Measurements from ENCODE around the gene DNAJB2.

Gene DNAJB2

GRCh38 chr2:219279151-219279915 lies at the start of gene DNAJB2:
Gene DNAJB2, plus strand, starts transcription at chr2:219279366. Its CDS starts 468 bp downstream, at chr2:219279834.
- peak; percentile 96 for DNase-seq (ENCODE audit: low read depth)
- H3K4me3 ChIP-seq (ENCODE audit: control insufficient read depth, low read depth, low read length), result peak within 1 kb of the TSS; percentile 78
- TF ChIP-seq CTCF (IDR thresholded peaks at IDR 0.05; ENCODE audit: control insufficient read depth, insufficient read depth, low read depth, low read length, missing control alignments), result peak; percentile 26

DNA sequence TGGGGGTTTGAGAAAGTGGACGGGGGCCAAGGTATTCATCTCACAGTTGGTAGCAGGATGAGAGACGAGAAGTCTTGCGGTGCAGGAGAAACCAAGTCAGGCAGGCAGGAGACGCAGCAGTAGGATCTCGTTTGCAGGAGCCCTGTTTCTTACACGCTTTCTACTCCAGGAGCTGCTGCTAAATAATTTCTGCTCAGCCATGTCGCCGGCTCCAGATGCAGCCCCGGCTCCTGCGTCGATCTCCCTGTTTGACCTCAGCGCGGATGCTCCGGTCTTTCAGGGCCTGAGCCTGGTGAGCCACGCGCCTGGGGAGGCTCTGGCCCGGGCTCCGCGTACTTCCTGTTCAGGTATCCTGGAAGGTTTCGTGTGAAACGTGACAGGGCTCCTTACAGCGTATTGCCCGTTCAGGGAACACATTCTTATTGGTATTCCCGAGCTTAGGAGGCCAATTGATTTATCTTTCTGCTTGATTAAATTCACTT lies 49.1 kb upstream of the DNAJB2 start:
- peak overlapping the region; percentile 86 for H3K4me3 ChIP-seq (ENCODE audit: control insufficient read depth, low read depth, low read length)

GRCh38 chr2:219234331-219234730 lies 44.8 kb upstream of the DNAJB2 start:
- no peak for TF ChIP-seq CTCF (IDR thresholded peaks at IDR 0.05; ENCODE audit: control insufficient read depth, insufficient read depth, low read depth, low read length, missing control alignments)
- no peak for DNase-seq (ENCODE audit: low read depth)
- H3K4me3 ChIP-seq (ENCODE audit: control insufficient read depth, low read depth, low read length), result no peak overlapping the region

More for the DNA sequence above, 49.1 kb upstream of the DNAJB2 start:
- TF ChIP-seq CTCF (IDR thresholded peaks at IDR 0.05; ENCODE audit: control insufficient read depth, insufficient read depth, low read depth, low read length, missing control alignments), result no peak
- DNase-seq (ENCODE audit: low read depth), result no peak

DNA sequence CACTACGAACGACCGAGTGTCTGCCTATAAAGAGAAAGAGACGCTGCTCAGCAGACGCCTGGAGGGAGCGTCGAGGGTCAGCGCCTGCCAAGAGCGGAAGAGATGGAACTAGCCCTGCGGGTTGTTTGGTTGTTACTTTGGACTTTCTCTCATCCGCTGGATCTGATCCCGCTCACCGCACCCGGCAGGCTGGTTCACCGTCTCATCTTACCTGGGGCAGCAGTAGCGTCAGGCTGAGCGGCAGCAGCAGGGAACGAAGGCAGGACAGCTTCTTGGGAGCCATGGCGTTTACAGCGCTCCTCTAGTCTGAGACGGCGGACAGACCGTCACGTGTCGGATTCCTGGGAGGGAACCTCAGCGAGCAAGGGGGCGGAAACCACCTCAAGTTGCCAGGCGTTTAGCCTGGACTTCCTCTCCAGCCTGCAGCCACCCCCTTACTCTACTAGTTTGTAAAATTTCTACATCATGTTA lies 35.8 kb upstream of the DNAJB2 start:
- no peak for TF ChIP-seq CTCF (IDR thresholded peaks at IDR 0.05; ENCODE audit: control insufficient read depth, insufficient read depth, low read depth, low read length, missing control alignments)
- DNase-seq (ENCODE audit: low read depth), result no peak
- no peak overlapping the region; the same call in none of the 2 replicates for H3K4me3 ChIP-seq (ENCODE audit: control insufficient read depth, low read depth, low read length)

GRCh38 chr2:219244789-219245147 lies 34.4 kb upstream of the DNAJB2 start:
- no peak for TF ChIP-seq CTCF (IDR thresholded peaks at IDR 0.05; ENCODE audit: control insufficient read depth, insufficient read depth, low read depth, low read length, missing control alignments)
- no peak for DNase-seq (ENCODE audit: low read depth)
- H3K4me3 ChIP-seq (ENCODE audit: control insufficient read depth, low read depth, low read length), result peak overlapping the region; percentile 60

- peak within 1 kb of the TSS; percentile 60 for H3K4me3 ChIP-seq (ENCODE audit: control insufficient read depth, low read depth, low read length)
- DNase-seq (ENCODE audit: low read depth), result peak; percentile 68
- no peak for TF ChIP-seq CTCF (IDR thresholded peaks at IDR 0.05; ENCODE audit: control insufficient read depth, insufficient read depth, low read depth, low read length, missing control alignments)
Observed at GRCh38 chr2:219245148-219245898, 33.8 kb upstream of the DNAJB2 start, which contains the start of the genes GLB1L and STK16. Gene GLB1L, minus strand, starts transcription at chr2:219245444. Its CDS starts 1,871 bp downstream, at chr2:219243573. Gene STK16, plus strand, starts transcription at chr2:219245479. Its CDS starts 521 bp downstream, at chr2:219246000.
